ENCODE results near the gene GNA12.
"Not testable (repeated sequence)": the region's sequence is repeated elsewhere in the genome, so short reads cannot be mapped to it uniquely, and the experiment has no call there.

Gene GNA12

DNA sequence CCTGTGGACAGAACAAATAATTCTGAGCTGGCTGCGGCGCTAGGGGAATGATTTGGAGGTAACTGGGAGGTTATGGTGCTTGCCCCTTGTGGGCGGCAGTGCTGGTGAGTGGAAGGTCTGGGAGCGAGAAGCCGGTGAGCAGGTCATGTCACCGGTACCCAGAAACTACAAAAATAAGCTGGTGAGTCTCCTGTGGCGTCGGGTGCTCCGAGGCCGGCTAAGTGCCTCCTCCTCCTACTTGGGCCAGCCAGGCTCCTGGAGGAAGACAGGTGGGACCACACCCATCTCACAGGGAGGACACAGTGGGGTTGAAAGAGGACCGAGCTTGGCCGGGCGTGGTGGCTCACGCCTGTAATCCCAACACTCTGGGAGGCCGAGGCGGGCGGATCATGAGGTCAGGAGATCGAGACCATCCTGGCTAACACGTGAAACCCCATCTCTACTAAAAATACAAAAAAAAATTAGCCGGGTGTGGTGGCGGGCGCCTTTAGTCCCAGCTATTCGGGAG lies 152.1 kb downstream of the GNA12 start:
- DNase-seq (ENCODE audit: low read depth in 2 of 2): not testable (repeated sequence)

DNA sequence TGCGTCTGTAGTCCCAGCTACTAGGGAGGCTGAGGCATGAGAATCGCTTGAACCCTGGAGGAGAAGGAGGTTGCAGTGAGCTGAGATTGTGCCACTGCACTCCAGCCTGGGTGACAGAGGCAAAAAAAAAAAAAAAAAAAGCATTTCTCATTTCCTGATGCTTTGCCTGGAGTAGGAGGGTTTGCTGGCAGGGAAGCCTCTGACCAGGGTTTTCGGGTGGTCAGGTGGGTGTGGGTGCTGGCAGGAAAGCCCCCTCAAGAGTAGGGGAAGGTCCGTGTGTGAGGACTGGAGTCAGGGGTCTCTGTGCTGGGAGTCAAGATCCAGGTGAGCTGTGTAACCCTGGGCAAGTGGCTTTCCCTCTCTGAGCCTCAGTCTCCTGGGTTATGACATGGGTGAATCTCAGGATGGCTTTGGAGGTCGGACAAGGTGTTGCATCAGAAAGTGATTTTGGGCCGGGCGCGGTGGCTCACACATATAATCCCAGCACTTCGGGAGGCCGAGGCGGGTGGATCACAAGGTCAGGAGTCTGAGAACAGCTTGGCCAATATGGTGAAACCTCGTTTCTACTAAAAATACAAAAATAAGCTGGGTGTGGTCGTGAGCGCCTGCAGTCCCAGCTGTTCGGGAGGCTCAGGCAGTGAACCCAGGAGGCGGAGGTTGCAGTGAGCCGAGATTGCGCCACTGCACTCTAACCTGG lies 152.9 kb downstream of the GNA12 start:
- no peak for DNase-seq (ENCODE audit: low read depth in 2 of 2)

DNA sequence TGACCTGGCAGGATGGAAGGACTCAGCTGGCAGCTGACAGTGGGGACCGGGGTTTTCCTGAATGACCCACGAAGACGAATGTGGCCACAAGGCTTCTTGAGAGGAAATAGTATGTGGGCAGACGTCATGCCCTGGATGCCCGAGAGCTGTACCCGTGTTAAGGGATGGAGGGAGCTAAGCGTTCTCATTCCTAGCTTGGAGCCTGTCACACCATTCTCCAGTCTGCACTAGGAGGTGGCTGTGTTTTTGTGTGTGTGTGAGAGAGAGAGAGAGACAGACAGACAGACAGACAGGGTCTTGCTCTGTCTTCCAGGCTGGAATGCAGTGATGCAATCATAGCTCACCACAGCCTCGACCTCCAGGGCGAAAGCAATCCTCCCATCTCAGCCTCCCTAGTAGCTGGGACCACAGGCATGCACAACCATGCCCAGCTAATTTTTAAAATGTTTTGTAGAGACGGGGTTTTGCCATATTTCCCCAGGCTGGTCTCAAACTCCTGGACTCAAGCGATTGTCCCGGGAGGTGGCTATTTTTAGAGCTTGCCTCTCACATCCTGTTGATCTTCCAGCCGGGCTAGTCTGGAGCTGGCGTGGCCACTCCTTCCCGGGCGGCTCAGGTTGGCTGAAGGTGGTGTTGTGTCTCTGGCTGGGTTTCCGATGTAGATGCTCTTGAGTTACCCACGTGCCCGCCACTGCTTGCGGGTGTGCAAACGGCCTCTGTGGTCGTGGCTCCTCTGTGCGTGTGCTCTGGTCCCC lies 154.0 kb downstream of the GNA12 start:
- no peak for DNase-seq (ENCODE audit: low read depth in 2 of 2)

DNA sequence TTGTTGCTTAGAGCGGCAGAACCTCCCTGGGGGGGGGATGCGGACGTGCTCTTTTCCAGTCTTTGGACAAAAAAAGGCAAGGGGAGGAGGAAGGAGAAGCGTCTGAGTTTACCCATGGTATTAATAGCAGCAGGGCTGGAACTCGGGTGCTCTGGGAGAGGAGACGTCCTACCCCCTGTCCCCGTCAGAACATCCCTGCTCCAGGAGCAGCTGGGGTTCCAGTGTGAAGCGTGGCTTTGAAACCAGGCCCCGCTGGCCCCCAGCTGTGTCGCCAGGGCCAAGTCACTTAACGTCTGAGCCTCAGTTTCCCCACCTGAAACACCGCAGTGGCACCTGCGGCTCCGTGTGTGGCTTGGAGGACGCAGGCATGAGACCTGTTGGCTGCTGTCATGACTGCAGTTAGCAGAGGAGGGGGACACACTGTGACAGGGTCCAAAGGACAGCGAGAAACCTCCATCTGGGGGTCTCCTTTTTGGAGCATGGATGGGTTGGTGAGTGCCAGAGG lies 154.7 kb downstream of the GNA12 start:
- DNase-seq (ENCODE audit: low read depth in 2 of 2): no peak

DNA sequence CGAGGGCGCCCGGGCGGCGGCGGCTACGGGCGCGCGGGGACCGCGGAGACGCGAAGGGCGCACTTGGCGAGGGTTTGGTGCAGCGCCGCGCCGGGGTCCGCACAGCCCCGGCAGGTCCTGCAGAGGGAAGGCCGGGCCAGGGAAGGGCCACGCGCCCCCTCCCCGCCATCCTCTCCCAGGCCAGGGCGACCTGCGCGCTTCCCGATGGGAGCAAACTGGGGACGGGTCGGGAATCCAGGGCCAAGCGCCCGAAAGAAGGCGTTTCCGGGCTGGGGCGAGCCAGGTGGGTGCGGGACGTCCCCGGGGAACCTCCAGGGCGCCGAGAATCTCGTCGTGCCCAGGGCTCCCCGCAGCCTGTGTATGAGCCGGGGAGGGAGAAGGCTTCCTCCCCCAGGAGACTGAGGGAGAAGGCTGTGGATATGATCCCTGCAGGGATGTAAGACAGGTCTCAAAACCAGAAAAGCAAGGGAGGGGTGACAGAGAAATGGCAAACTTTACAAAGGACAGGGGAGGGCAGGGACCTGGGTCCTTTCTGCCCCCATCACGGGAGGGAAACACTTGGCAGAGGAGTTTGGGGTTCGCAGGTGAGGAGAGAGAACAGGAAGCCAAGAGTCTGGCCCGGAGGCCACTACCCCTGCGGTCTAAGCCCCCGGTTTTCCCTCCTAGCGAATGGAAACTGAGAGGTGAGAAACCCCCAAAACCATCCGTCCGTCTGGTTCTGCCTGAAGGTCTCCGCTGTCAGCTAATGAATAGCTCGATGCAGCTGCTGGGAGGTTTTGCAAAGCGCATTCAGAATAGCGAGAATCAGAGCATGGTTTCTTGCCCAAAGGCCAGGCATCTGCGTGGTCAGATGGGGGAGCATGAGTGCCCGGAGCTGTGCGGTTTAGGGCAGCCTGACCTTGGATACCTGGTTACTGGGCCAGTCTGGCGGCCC lies 155.4 kb downstream of the GNA12 start:
- DNase-seq (ENCODE audit: low read depth in 2 of 2): no peak

DNA sequence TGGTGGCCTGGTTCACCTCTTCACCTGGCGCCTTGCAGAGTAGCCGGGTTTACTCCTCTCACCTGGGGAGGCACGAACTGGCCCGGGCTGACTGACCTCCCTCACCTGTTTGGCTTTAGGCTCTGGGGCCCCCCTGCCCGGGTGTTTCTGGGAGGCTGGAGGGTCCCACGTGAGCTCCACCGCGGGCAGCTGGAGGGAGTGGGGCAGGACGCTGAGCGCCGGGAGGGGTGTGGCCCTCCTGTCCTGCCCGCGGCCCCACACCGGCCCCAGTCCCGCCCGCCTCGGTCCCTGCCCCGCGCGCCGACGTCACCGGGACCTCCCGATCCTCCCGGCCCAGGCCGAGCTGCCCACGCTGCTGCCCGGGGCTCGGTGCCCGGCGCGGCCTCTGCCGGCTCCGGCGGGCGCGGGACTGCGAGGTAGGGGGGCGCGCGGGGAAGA lies 156.2 kb downstream of the GNA12 start, which contains the start of gene AMZ1:
Gene AMZ1, plus strand, starts transcription at position 322 of the 438 bp plus-strand sequence. CDS start 12,250 bp downstream, outside the sequence.
- no peak for DNase-seq (ENCODE audit: low read depth in 2 of 2)

DNA sequence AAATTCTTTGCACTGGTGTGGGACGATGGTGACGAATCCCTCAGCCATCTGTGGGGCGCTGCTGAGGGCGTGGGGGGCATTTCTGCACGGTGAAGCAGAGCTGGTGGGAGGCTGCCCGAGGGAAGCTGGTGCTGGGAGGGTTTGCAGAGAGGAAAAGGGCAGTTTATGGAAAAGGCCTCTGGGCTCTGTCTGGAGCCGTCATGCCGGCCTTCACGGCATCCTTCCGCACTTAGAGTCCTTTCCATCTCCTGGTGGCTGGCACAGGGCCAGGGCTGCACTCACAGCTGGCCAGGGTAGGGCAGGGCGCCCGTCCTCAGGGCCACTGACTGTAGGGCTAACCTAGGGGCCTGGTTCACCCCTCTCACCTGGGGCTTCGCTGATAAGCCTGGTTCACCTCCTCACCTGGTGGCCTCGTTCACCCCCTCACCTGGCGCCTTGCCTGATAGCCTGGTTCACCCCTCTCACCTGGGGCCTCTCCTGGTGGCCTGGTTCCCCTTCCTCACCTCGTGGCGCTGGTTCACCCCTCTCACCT lies 156.7 kb downstream of the GNA12 start:
- no peak for DNase-seq (ENCODE audit: low read depth in 2 of 2)

DNA sequence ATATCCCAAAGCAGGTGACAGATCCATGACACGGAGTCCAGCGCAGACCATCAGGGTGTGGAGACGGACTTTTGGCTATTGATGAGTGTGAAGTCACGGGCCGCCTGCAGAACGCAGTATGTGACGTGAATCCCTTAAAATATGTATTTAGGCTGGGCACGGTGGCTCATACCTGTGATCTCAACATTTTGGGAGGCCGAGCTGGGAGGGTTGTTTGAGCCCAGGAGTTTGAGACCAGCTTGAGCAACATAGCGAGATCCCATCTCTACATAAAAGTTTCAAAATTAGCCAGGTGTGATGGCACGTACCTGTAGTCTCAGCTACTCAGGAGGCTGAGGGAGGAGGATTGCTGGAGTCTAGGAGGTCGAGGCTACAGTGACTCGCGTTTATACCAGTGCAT lies 158.0 kb downstream of the GNA12 start:
- no peak for DNase-seq (ENCODE audit: low read depth in 2 of 2)

DNA sequence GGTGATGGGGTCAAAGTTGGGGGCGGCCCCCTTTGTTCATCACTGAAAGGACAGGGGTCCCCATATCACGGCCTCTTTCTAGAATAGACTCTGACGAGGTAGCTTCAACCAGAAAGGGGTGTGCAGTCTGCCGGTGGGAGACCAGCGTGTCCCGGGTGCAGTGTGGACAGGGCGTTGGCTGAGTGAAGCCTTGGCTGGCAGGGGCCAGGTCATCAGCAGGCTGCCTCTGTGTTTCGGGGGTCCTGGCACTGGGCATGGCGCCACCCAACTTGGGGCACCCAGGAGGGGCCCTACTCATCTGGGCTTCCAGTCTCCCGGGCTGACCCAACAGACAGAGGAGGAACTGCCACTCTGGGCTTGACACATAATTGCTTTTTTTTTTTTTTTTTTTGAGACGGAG lies 159.6 kb downstream of the GNA12 start:
- no peak for DNase-seq (ENCODE audit: low read depth in 2 of 2)

DNA sequence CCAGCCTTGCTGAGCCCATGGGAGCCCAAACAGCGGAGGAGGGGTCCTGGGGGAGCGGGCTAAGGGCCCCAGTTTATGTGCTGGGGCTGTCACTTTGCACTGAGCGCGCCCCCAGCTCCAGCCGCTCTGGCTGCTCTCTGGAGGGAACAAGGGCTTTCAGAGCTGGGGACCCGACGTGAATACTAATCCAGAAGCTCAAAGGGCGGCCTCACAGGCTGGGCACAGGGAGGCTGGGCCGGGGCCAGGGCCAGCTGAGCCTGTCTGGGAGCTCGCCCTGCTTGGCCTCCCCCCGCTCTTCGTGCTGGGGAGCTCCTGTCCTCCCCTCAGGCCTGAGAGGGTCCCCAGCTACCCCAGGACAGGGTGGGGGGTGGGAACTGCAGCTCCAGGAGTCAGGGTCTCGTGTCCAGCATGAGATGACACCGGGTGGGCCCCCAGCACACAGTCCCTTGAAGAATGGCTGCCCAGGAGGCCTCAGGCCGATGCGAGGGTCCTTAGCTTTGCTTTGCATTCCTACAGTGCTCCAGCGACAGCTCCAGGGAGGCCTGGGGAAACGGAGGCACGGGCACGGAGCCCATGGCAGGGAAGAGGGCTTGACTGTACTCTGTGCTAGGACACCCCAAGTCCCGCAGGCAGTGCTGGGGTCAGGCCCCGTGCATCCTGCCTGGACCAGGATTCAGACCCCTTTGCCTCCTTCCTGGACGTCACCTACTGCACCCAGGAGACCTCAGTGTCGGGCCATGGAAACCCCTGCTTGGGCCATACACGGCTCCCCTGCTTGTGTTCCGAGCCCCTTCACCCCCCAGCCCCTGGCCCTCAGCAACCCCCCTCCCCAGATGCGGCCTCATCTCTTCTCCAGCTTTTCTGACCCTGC lies 161.9 kb downstream of the GNA12 start:
- DNase-seq (ENCODE audit: low read depth in 2 of 2): no peak

DNA sequence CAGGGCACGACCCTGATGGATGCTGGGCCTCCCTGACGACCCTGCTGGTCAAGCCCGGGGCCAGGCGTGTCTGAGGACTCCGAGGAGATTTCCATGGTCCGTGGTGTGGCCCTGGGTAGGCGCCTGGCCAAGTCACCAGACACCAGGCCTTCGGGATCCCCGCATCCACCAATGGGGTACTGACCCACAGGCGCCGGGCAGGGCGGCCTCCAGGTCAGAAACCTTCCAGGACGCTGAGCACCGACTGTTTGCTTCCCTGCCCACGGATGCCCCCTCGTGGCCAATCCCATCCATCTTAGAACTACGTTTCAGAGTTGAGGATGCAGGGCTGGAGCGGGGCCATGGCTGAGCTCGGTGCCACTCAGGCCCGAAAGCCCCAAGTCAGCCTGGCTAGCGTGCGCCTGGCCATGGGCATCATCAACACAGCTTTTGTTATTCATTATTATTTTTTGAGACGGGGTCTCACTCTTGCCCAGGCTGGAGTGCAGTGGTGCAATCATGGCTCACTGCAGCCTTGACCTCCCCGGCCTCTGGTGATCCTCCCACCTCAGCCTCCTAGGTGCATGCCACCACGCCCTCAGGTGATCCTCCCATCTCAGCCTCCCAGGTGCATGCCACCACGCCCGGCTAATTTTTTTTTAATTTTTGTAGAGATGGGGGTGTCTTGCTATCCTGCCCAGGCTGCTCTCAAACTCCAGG lies 163.2 kb downstream of the GNA12 start:
- peak; percentile 13 to 49 for DNase-seq (ENCODE audit: low read depth in 2 of 2)

DNA sequence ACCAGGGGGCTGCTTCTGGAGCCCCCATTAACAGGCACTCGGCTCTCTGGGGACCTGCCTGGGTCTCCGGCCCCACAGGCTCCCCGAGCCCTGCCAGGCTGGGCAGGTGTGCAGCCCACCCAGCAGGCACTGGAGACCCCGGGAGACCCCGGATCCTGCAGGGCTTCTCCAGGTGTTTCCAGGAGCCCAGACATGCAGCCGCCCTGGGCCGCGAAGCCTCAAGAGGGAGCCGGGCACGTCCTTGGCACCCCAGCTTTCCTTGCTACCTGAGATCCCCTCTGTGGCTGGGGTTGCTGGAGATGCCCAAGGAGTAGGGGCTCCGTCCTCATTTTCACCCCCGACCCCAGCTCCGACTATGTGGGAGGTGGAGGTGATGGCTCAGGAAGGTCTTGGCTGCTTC lies 163.9 kb downstream of the GNA12 start:
- DNase-seq (ENCODE audit: low read depth in 2 of 2): no peak

DNA sequence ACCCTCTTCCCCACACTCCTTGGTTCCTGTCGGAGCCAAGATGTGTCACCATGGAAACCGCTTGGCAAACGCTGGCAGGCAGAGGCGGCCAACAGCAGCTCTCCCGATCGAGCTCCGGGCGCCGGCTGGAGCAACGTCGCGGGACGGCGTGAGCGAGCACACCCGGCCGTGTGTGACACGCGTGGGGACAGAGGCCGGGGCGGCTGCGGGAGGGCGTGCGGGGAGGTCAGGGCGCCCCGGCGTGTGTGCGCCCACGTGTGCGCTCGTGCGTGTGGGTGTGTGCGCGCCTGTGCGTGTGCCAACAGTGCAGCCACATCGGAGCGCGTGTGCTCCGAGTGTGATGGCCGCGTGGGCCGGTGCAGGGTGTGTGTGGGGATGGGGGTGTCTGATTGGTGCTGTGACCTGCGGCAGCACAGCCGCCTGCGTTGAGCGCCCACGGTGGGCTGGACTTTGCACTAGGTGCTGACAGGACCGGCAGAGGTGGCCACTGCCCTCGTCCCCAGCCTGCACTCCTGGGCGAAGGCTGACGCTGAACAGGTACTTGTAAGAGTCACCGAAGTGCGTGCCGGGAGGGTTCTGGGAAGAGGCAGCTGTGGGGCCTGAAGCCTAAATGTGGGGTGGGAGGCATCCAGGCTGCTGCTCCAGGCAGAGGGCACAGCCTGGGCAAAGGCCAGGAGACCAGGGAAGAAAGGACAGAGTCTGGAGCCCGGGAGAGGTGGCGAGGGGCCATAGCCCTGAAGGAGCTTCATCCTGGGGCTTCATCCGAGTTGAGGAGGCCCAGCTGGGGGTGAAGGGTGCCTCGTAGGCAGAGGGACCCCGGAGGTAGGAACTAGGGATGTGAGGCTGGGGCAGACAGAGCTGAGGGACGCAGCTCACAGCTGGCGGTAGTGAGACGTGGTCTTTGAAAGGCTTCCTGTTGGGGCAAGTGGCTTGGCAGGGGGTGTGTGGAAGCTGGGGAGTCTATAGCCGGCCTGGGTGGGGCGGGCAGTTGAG lies 164.7 kb downstream of the GNA12 start:
- DNase-seq (ENCODE audit: low read depth in 2 of 2): not testable (repeated sequence)

DNA sequence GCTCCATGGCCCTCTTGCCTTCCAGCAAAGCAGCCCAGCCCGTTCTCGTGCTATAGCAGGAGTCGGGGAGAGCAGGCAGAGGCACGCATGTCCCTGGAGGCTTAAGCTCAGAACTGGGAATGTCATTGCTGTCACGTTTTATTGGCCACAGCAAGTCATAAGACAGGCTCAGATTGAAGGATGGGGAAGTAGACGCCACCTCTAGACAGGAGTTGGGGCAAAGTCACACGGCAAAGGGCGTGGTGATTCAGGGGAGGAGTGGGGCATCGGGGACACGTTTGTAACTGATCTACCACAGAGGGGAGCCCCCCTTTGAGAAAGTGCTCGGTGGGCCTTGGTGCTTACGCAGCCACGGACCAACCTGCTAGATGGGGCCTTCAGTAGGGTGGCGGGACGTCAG lies 165.7 kb downstream of the GNA12 start:
- DNase-seq (ENCODE audit: low read depth in 2 of 2): not testable (repeated sequence)
